ENCODE data around the gene SRGN.

DNA sequence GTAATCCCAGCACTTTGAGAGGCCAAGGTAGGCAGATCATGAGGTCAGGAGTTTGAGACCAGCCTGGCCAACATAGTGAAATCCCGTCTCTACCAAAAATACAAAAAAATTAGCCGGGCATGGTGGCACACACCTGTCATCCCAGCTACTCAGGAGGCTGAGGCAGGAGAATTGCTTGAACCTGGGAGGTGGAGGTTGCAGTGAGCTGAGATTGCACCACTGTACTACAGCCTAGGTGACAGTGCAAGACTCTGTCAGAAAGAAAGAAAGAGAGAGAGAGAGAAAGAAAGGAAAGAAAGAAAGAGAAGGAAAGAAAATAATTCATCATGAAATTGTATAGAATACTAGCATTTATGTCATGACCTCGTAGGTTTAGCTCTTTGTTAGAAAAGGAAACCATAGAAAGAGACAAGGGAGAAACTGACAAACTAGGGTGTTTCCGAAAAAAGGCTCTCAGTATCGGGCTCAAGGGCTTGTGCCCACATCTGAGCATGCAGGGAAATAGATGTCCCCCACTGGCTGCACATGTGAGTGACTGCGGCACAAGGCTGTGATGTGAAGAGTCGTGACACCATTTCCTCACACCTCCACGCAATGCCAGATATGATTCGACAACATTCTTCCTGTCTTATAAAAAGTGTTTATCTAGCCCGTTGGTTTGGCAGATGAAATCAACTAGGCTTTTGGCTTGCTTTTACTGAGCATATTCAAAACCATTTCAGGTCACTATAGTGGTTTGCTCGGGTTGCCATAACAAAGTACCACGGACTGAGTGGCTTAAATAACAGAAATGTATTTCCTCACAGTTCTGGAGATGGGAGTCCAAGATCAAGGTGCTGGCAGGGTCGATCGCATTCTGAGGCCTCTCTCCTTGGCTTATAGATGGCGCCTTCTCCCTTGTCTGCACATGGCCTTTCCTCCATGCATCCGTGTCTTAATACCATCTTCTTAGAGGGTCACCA lies 2.0 kb downstream of the SRGN start:
- TF ChIP-seq, protein P1, sequence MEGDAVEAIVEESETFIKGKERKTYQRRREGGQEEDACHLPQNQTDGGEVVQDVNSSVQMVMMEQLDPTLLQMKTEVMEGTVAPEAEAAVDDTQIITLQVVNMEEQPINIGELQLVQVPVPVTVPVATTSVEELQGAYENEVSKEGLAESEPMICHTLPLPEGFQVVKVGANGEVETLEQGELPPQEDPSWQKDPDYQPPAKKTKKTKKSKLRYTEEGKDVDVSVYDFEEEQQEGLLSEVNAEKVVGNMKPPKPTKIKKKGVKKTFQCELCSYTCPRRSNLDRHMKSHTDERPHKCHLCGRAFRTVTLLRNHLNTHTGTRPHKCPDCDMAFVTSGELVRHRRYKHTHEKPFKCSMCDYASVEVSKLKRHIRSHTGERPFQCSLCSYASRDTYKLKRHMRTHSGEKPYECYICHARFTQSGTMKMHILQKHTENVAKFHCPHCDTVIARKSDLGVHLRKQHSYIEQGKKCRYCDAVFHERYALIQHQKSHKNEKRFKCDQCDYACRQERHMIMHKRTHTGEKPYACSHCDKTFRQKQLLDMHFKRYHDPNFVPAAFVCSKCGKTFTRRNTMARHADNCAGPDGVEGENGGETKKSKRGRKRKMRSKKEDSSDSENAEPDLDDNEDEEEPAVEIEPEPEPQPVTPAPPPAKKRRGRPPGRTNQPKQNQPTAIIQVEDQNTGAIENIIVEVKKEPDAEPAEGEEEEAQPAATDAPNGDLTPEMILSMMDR (conservative IDR thresholded peaks at IDR 0.05; ENCODE audit: low read depth, low read length) = no peak
- no peak for TF ChIP-seq EZH2 (IDR thresholded peaks at IDR 0.05; ENCODE audit: borderline replicate concordance, low read depth, low read length, poor library complexity, severe bottlenecking)

All from A673 (cell line).